ACC112 (cell line): ENCODE measurements around the gene NVL.

Experiments
- H2AFZ ChIP-seq: fragments of 200-600 bp; sonication (generic); one replicate; pipeline ENCODE4 v1.6.0; 2017; ENCODE audit warnings: antibody characterized with exemption, low read length; ENCODE audit not compliant: unreplicated experiment
- H3K27ac ChIP-seq: fragments of 200-600 bp; sonication (generic); 2 replicates; pipeline ENCODE4 v1.5.1; 2014; ENCODE audit warnings: low read depth, mild to moderate bottlenecking, antibody characterized with exemption, low read length, moderate library complexity
- H3K27me3 ChIP-seq: fragments of 200-600 bp; sonication (generic); 2 replicates; pipeline ENCODE4 v1.6.1; 2014; ENCODE audit warnings: mild to moderate bottlenecking, antibody characterized with exemption, low read length, moderate library complexity, mixed read lengths; ENCODE audit not compliant: insufficient read depth
- H3K36me3 ChIP-seq: fragments of 200-600 bp; sonication (generic); 2 replicates; pipeline ENCODE4 v1.6.1; 2016; ENCODE audit warnings: mild to moderate bottlenecking, antibody characterized with exemption, low read length, moderate library complexity, mixed read lengths; ENCODE audit not compliant: insufficient read depth
- H3K4me1 ChIP-seq: fragments of 200-600 bp; sonication (generic); one replicate; pipeline ENCODE4 v1.6.1; 2016; ENCODE audit warnings: low read length, mixed read lengths; ENCODE audit not compliant: insufficient read depth, unreplicated experiment, control insufficient read depth
- H3K4me3 ChIP-seq: fragments of 200-600 bp; sonication (generic); 2 replicates; pipeline ENCODE4 v1.5.1; 2014; ENCODE audit warnings: mild to moderate bottlenecking, low read depth, low read length
- H3K79me2 ChIP-seq: fragments of 200-600 bp; sonication (generic); one replicate; pipeline ENCODE4 v1.6.0; 2016; ENCODE audit warnings: low read length; ENCODE audit not compliant: control insufficient read depth, unreplicated experiment, insufficient read depth

The NVL gene

DNA sequence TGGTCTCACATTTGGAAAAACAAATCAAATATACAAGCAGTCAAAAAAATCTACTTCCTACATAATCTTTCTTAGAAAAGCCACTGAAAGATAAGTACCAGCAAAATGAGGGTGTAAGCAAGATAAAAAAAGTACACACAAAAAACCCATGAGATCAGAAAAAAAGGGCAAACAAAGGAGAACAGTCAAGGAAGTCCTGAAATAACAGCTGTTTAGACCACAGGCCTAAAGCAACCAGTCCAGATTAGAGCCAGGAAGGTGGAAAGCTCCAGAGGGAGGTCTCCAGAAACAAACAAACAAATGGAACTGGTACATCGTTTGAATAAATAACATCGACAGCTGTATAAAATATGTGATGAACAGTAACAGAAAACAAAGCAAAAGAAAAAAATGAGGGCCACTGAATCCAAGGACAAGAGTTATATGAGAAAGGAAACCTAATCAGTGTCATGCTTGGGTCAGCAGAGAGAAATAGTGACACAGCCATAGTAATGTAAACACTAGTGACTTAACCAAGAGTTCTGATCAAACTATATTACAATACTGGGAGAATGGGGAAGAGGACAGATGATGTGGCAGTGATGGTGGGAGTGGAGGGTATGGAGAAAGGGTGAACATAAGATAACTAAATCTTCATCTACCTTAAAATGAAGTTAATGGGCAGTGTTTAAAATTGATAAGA lies 67.5 kb downstream of the NVL start:
- Histone ChIP-seq H3K4me1 (peaks cover 2% of the 10 kb centered on the region), H3K4me3 (no peak overlapping the region), H2AFZ (no peak overlapping the region), H3K27ac (no peak overlapping the region), H3K27me3 (no peaks in the 10 kb centered on the region), H3K79me2 (no peaks in the 10 kb centered on the region), H3K36me3 (peaks cover 10% of the 10 kb centered on the region)

DNA sequence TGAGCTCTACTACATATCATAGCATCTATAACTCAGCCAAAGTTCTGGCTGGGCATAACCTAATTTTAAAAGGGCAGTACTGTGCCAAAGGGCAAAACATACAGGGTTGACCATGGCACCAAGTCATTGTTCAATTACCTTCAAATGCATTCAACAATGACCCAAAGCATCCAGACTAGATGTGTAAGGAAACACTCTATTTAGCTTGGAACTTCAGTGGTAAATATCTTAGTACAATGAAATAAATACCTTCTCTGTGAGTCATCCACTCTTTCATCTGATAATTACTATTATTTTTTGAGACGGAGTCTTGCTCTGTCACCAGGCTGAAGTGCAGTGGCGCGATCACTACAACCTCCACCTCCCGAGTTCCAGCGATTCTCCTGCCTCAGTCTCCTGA lies 70.0 kb downstream of the NVL start:
- Histone ChIP-seq H3K79me2 (no peaks in the 10 kb centered on the region), H3K27me3 (no peaks in the 10 kb centered on the region), H3K4me3 (no peak overlapping the region), H3K36me3 (peaks cover 2% of the 10 kb centered on the region), H3K27ac (no peak overlapping the region), H3K4me1 (peaks cover 2% of the 10 kb centered on the region), H2AFZ (no peak overlapping the region)

DNA sequence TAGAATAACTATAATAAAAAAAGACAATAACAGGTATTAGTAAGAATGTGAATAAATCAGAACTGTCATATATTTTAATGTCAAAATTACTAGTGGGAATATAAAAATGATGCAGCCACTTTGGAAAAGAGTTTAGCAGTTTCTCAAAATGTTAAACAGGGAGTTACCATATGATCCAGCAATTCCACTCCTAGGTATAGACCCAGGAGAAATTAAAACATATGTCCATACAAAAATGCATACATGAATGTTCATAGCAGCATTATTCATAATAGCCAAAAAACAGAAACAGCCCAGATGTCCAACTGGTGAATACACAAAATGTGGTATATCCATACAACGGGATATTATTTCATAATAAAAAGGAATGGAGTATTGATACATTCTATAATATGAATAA lies 71.6 kb downstream of the NVL start:
- no peak overlapping the region for H3K4me3 ChIP-seq

DNA sequence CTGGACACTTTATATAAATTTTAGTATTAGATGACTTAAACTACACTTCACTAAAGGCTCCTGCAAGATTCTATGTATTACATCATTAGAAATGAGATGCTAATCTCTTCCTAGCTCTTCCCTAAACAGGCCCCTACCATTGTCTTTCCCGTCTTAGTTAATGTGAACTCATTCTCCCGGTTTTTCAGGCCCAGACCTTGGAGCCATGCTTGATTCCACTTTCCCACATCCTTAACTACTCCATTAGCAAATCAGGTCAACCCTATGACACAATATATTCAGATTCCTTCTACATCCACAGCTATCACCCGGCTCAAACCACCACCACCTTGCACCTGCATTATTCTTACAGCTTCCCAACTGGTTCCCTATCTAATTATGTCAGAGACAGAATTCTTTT lies 73.3 kb downstream of the NVL start:
- H3K27ac ChIP-seq, result no peak overlapping the region
- H3K36me3 ChIP-seq, result no peaks in the 10 kb centered on the region; the same call in 1 of the 2 replicates
- no peaks in the 10 kb centered on the region for H3K27me3 ChIP-seq
- no peaks in the 10 kb centered on the region for H3K79me2 ChIP-seq
- H3K4me1 ChIP-seq, result peaks cover 2% of the 10 kb centered on the region
- H2AFZ ChIP-seq, result no peak overlapping the region
- no peak overlapping the region for H3K4me3 ChIP-seq

More for the DNA sequence above, 71.6 kb downstream of the NVL start:
- no peak overlapping the region for H2AFZ ChIP-seq
- H3K4me1 ChIP-seq, result peaks cover 2% of the 10 kb centered on the region
- no peak overlapping the region for H3K27ac ChIP-seq
- H3K36me3 ChIP-seq, result no peaks in the 10 kb centered on the region; the same call in 1 of the 2 replicates
- H3K27me3 ChIP-seq, result no peaks in the 10 kb centered on the region
- H3K79me2 ChIP-seq, result no peaks in the 10 kb centered on the region

DNA sequence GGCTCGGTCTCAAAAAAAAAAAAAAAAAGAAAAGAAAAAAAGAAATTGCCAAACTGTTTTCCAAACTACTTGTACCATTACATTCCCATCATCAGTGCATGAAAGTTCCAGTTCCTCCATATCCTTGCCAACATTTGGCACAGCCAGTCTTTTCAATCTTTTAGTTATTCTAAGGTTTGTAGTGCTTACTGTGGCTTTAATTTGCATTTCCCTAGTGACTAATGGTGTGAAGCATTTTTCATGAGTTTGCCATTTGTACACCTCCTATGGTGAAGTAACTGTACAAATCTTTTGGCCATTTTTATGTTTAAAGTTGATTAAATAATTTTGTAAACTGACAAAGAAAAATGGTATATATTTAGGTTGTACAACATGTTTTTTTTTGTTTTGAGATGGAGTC lies 76.3 kb downstream of the NVL start:
- Histone ChIP-seq H3K27ac (no peak overlapping the region), H3K36me3 (peaks cover 3% of the 10 kb centered on the region; the same call in 1 of the 2 replicates), H2AFZ (no peak overlapping the region), H3K27me3 (no peaks in the 10 kb centered on the region), H3K4me1 (no peaks in the 10 kb centered on the region), H3K4me3 (no peak overlapping the region), H3K79me2 (no peaks in the 10 kb centered on the region)

DNA sequence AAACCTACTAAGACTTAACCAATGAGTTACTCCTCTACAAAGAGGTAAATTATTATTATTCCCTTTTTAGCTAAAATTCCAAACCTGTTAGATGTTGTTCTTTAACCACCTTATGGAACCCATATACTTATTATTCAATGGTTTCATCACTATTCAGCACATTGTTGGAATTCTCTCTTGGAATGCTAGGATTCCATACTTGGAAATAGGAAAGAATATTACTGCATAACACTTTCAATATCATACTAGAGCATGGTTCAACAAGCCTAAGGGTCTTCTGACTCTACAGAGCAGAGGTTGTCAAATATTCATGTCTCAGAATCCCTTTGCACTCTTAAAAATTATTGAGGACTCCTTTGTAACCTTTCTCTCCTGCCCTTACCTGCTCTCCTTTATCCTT lies 77.5 kb downstream of the NVL start:
- H3K79me2 ChIP-seq, result no peaks in the 10 kb centered on the region
- H3K36me3 ChIP-seq, result 0 out of 2 replicates have a peak, but pooled peaks cover 5% of the 10 kb centered on the region
- no peaks in the 10 kb centered on the region for H3K4me1 ChIP-seq
- H2AFZ ChIP-seq, result no peak overlapping the region
- H3K4me3 ChIP-seq, result no peak overlapping the region
- no peaks in the 10 kb centered on the region for H3K27me3 ChIP-seq
- no peak overlapping the region for H3K27ac ChIP-seq

DNA sequence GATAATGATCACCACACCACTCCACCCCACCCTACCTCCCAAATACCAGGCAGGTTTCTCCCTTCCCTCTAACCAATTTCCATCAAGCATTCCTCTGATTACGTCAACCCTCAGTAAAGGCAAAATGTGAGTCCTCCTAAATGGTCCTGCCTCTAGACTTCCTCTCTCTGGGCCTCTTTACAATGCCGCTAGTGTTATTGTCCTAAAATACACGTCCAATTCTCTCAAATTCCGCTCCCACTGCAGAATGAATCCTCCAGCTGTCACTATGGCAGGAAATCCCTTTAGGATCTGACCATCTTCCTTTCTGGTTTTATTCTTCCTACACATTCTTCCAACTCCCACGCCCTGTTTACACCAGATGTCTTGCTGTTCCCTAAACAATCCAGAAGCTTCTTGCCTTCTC lies 78.2 kb downstream of the NVL start:
- Histone ChIP-seq H3K36me3 (0 out of 2 replicates have a peak, but pooled peaks cover 5% of the 10 kb centered on the region), H3K27ac (no peak overlapping the region), H3K4me3 (no peak overlapping the region), H3K4me1 (no peaks in the 10 kb centered on the region), H3K79me2 (no peaks in the 10 kb centered on the region), H2AFZ (no peak overlapping the region), H3K27me3 (no peaks in the 10 kb centered on the region)

DNA sequence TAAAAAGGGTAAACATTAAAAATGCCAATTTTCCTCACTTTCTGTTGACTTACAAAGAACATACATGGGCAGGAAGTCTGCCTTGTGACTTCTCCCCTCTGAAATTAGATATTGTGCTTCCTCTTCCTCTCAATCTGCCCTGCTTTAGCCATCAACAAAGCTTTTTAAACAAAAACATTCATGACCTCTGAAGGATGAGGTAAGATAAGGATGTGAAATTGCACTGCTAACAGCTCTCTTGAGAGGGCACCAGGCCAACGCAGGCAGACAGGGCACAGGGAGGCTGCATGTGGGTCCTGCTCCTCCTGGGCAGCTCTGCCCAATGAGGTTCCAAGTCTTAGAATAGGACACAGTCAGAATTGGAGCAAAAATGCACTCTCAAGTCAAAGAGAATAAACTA lies 84.8 kb downstream of the NVL start:
- H3K79me2 ChIP-seq, result no peaks in the 10 kb centered on the region
- H3K4me1 ChIP-seq, result no peaks in the 10 kb centered on the region
- no peak overlapping the region for H3K4me3 ChIP-seq
- H2AFZ ChIP-seq, result no peak overlapping the region
- peak overlapping the region; percentile 13 for H3K27ac ChIP-seq
- 0 out of 2 replicates have a peak, but pooled peaks cover 5% of the 10 kb centered on the region for H3K36me3 ChIP-seq
- no peaks in the 10 kb centered on the region for H3K27me3 ChIP-seq

DNA sequence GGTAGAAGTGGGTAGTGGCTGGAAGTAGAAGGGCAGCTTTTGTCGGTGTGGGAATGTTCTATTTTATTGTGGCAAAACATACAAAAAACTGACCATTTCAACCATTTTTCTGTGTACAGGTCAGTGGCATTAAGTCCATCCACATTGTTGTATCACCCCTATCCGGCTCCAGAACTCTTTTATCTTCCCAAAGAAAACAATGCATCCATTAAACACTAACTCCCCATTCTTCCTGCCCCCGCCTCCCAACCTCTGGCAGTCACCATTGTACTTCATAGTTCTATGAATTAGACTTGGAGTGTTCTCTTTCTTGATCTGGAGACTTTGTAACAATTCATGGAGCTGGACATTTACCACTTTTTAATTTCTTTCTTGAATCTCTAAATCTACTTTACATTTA lies 91.2 kb downstream of the NVL start:
- no peaks in the 10 kb centered on the region for H3K79me2 ChIP-seq
- H2AFZ ChIP-seq, result no peak overlapping the region
- no peaks in the 10 kb centered on the region for H3K27me3 ChIP-seq
- H3K4me3 ChIP-seq, result no peak overlapping the region
- peaks cover 4% of the 10 kb centered on the region; the same call in 1 of the 2 replicates for H3K36me3 ChIP-seq
- H3K27ac ChIP-seq, result no peak overlapping the region
- no peaks in the 10 kb centered on the region for H3K4me1 ChIP-seq

DNA sequence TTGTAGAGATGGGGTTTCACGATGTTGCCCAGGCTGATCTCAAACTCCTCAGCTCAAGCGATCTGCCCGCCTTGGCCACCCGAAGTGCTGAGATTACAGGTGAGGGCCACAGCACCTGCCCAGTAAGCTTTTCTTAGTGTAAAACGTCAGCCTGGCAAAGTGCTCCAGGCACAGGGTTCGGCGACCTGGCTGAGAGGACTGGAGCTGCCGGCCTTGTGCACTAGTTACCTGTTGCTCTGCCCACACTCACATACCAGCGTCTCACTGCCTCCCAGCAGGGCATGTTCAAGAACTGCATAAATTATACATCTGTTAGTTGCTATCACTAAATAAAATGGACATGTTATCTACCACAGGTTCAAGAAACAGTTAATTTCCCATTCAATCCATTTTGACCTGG lies 91.8 kb downstream of the NVL start:
- no peaks in the 10 kb centered on the region for H3K27me3 ChIP-seq
- H3K4me3 ChIP-seq, result no peak overlapping the region
- no peaks in the 10 kb centered on the region for H3K4me1 ChIP-seq
- peaks cover 4% of the 10 kb centered on the region; the same call in 1 of the 2 replicates for H3K36me3 ChIP-seq
- H2AFZ ChIP-seq, result no peak overlapping the region
- no peaks in the 10 kb centered on the region for H3K79me2 ChIP-seq
- no peak overlapping the region for H3K27ac ChIP-seq

DNA sequence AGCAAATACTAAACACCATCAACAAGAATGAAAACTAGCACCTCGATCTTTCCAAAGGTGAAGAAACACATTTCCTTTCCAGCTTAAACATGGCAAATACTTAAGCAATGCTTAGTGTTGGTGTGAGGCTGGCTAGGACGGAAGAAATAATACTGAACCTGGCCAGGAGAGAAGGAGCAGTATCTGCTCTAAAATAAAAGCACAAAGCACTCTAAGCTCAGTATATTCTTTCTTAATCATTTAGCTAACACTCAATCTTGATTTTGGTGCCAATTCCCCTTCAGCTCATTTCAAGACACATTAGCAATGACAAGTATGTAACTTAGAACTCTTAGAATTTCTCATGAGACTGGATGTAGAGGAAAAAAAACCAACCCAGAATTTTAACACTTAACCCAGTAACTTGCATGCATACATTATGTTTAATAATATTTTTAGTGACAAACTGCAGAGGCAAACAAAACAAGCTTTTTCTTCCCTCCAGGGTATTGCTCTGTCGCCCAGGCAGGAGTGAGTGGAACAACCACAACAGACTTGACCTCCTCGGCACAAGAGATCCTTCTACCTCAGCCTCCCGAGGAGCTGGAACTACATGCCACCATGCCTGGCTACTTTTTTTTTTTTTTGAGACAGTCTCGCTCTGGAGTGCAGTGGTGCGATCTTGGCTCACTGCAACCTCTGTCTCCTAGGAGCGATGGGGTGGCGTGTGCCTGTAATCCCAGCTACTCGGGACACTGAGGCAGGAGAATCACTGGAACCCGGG lies 92.7 kb downstream of the NVL start:
- H3K4me1 ChIP-seq, result no peaks in the 10 kb centered on the region
- H3K4me3 ChIP-seq, result no peak overlapping the region
- H3K36me3 ChIP-seq, result peaks cover 7% of the 10 kb centered on the region; the same call in 1 of the 2 replicates
- H2AFZ ChIP-seq, result no peak overlapping the region
- H3K79me2 ChIP-seq, result no peaks in the 10 kb centered on the region
- no peak overlapping the region for H3K27ac ChIP-seq
- H3K27me3 ChIP-seq, result no peaks in the 10 kb centered on the region
